Endothelial cell of umbilical vein (primary cell): Measurements from ENCODE around the gene SMPX.

ENCODE experiments used
- EZH2 ChIP-seq: IDR thresholded peaks from 2 replicates; pipeline ENCODE4 v1.6.1; 2012; ENCODE audit warnings: borderline replicate concordance, low read depth, mild to moderate bottlenecking, moderate library complexity, low read length, inconsistent platforms; ENCODE audit not compliant: severe bottlenecking
- GATA2 ChIP-seq: IDR thresholded peaks from 2 replicates; pipeline ENCODE4 v1.7.0; 2011; ENCODE audit warnings: low read depth, mild to moderate bottlenecking, moderate library complexity, mixed read lengths, low read length; ENCODE audit not compliant: insufficient read length, insufficient read depth
- JUN ChIP-seq: IDR thresholded peaks from 2 replicates; pipeline ENCODE4 v1.6.1; 2011; ENCODE audit warnings: borderline replicate concordance, low read depth; ENCODE audit not compliant: insufficient read length, insufficient read depth
- MYC ChIP-seq: IDR thresholded peaks from one replicate; pipeline ENCODE4 v1.6.1; 2011; ENCODE audit warnings: mild to moderate bottlenecking, low read depth, low read length
- POLR2A ChIP-seq: IDR thresholded peaks from 2 replicates; pipeline ENCODE4 v1.6.1; 2012; ENCODE audit warnings: low read depth, mild to moderate bottlenecking, control low read depth, low read length
- POLR2AphosphoS5 ChIP-seq: IDR thresholded peaks from 2 replicates; pipeline ENCODE4 v1.6.1; 2012; ENCODE audit warnings: low read depth, mild to moderate bottlenecking, control low read depth, low read length, moderate library complexity; ENCODE audit not compliant: insufficient read depth
- TF ChIP-seq, protein P1 (sequence below), 2 donors: IDR thresholded peaks; 1 replicate in 1 of 2; 2 replicates in 1 of 2; pipeline ENCODE4 v1.5.1; 2011; ENCODE audit warnings: low read length in 2 of 2, mild to moderate bottlenecking in 2 of 2, moderate library complexity in 2 of 2, control low read depth in 1 of 2, inconsistent platforms in 1 of 2, low read depth in 1 of 2; ENCODE audit not compliant: insufficient read depth in 1 of 2; ENCODE audit errors: extremely low read depth in 1 of 2
- TF ChIP-seq, protein P2 (sequence below): IDR thresholded peaks from 2 replicates; pipeline ENCODE4 v1.6.1; 2011; ENCODE audit not compliant: insufficient read depth, insufficient read length

DNA sequence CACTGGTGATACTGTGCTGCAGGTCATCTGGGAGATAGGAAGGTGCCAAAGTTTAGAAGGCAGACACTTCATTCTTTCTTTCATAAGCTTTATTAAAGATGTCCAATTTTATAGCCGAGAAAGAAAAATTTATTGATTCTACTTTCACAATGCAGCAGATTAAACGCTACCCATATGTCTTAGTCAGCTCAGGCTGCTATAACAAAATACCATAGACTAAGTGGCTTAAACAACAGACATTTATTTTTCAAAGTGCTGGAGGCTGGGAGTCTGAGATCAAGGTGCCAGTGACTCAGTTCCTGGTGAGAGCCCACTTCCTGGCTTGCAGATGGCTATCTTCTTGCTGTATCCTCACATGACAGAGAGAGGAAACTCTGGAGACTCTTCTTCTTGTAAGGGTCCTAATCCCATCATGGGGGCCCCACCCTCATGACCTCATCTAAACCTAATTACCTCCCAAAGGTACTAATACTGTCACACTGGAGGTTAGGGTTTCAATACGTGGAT lies 66.4 kb downstream of the SMPX start:
- TF ChIP-seq MYC (no peak), POLR2A (no peak), POLR2AphosphoS5 (no peak), EZH2 (no peak), GATA2 (no peak), JUN (no peak)
- TF ChIP-seq, protein P1, sequence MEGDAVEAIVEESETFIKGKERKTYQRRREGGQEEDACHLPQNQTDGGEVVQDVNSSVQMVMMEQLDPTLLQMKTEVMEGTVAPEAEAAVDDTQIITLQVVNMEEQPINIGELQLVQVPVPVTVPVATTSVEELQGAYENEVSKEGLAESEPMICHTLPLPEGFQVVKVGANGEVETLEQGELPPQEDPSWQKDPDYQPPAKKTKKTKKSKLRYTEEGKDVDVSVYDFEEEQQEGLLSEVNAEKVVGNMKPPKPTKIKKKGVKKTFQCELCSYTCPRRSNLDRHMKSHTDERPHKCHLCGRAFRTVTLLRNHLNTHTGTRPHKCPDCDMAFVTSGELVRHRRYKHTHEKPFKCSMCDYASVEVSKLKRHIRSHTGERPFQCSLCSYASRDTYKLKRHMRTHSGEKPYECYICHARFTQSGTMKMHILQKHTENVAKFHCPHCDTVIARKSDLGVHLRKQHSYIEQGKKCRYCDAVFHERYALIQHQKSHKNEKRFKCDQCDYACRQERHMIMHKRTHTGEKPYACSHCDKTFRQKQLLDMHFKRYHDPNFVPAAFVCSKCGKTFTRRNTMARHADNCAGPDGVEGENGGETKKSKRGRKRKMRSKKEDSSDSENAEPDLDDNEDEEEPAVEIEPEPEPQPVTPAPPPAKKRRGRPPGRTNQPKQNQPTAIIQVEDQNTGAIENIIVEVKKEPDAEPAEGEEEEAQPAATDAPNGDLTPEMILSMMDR (IDR thresholded peaks at IDR 0.05; ENCODE audit: extremely low read depth in 1 of 2, insufficient read depth in 1 of 2, low read depth in 1 of 2, low read length in 2 of 2) = no peak
- TF ChIP-seq, protein P2, sequence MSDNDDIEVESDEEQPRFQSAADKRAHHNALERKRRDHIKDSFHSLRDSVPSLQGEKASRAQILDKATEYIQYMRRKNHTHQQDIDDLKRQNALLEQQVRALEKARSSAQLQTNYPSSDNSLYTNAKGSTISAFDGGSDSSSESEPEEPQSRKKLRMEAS = no peak
